ENCODE results near the gene CFAP46. TPM values are rescaled to one million over a fixed set of nuclear protein-coding genes. Genes with fewer than 3 reads are reported as not detected.

The CFAP46 gene
- total RNA-seq, 1 donor from 2014 or later, result 1.6 TPM

DNA sequence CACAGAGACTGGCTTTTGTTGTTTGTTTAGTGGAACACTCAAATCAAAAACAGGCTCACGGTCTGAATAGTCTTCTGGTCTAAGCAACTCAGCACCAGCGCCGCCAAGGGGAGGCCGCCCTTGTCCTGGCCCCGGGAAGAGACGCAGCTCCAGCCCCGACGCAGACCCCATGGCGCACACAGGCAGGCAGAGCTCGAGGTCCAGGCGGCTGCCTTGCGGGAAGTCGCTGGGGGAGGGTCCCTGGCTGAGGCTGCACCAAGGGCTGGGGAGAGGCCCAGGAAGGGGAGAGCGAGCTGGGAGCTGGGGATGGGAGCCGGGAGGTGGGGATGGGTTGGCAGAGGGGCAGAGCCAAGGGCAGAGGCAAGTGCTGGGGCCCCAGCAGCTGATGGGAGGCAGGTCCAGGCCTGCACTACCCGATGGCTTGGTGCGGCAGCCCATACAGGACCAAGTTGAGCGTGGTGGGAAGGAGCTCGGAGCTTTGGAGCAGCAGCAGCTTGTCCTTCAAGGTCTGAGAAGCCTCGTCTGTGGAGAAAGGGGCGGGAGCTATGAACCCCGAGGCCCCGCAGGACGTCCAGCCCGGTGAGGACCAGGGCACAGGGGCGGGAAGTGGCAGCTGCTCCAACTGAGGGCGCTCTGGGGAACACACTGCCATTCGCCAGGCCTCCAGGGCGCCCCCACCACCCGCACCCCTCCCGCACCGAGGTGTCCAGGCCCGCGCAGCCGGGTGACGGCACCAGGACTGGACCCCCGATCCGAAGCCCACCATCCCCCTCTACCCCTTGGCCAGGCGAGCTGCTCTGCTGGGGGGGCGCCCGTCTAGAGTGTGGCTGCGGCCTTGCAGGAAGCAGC is 133.8 kb downstream of the CFAP46 start:
- no peaks in the 10 kb centered on the region for H4K20me1 ChIP-seq (ENCODE audit: low read depth)
- H3K9me3 ChIP-seq (ENCODE audit: low read depth), result no peaks in the 10 kb centered on the region

DNA sequence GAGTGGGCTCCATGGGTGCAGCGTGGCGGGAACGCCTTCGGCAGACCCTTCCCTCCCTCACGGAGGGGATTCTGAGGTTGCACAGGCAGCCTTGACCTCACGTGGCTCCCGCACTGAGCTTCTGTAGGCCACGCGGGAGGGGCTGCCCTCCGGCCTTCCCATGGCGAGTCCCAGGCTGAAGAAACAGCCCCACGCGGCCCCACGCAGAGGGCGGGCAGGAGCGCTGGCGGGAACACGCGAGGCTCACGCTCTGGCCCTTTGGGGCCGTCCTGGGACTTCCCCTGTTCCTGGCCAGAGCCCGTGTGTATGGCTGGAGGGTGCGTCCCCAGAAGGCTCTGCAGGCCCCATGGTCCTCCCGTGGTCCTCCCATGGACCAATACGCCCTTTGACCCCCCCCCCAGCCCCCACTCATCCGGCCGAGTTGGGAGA is 134.7 kb downstream of the CFAP46 start:
- H3K36me3 ChIP-seq, result no peaks in the 10 kb centered on the region
- no peaks in the 10 kb centered on the region for H3K79me2 ChIP-seq (ENCODE audit: low read depth)
- H4K20me1 ChIP-seq (ENCODE audit: low read depth), result no peaks in the 10 kb centered on the region
- no peak overlapping the region for H3K4me2 ChIP-seq
- peaks cover 5% of the 10 kb centered on the region for H3K27me3 Mint-ChIP-seq (ENCODE audit: insufficient read depth, low read depth)
- H3K9me3 ChIP-seq (ENCODE audit: low read depth), result no peaks in the 10 kb centered on the region
- H3K9ac ChIP-seq, result no peak overlapping the region
- no peak overlapping the region for H3K4me3 ChIP-seq
- no peak overlapping the region for H3K4me3 Mint-ChIP-seq
- H3K9me3 Mint-ChIP-seq, result no peaks in the 10 kb centered on the region
- H2AFZ ChIP-seq (replicated peaks), result no peak overlapping the region
- no peaks in the 10 kb centered on the region for H3K4me1 ChIP-seq
- no peak overlapping the region for H3K27ac ChIP-seq
- DNase-seq (ENCODE audit: low spot score), result no peak
- no peaks in the 10 kb centered on the region for H3K36me3 Mint-ChIP-seq
- TF ChIP-seq EZH2 (IDR thresholded peaks at IDR 0.05), result no peak
- TF ChIP-seq, protein P1, sequence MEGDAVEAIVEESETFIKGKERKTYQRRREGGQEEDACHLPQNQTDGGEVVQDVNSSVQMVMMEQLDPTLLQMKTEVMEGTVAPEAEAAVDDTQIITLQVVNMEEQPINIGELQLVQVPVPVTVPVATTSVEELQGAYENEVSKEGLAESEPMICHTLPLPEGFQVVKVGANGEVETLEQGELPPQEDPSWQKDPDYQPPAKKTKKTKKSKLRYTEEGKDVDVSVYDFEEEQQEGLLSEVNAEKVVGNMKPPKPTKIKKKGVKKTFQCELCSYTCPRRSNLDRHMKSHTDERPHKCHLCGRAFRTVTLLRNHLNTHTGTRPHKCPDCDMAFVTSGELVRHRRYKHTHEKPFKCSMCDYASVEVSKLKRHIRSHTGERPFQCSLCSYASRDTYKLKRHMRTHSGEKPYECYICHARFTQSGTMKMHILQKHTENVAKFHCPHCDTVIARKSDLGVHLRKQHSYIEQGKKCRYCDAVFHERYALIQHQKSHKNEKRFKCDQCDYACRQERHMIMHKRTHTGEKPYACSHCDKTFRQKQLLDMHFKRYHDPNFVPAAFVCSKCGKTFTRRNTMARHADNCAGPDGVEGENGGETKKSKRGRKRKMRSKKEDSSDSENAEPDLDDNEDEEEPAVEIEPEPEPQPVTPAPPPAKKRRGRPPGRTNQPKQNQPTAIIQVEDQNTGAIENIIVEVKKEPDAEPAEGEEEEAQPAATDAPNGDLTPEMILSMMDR (IDR thresholded peaks at IDR 0.05), result no peak
- TF ChIP-seq EZH2phosphoT487 (IDR thresholded peaks at IDR 0.05), result no peak
- no peaks in the 10 kb centered on the region for H3K27me3 ChIP-seq
- H3K27ac Mint-ChIP-seq, result no peak overlapping the region
- peaks cover 9% of the 10 kb centered on the region for H3K4me1 Mint-ChIP-seq
- no peaks in the 10 kb centered on the region for H3F3A ChIP-seq (ENCODE audit: low read depth)

More for the DNA sequence above, 133.8 kb downstream of the CFAP46 start:
- Histone ChIP-seq H3K4me2 (no peak overlapping the region), H3K27me3 (no peaks in the 10 kb centered on the region), H3K79me2 (ENCODE audit: low read depth) (no peaks in the 10 kb centered on the region), H3K9ac (no peak overlapping the region), H3K27ac (no peak overlapping the region), H2AFZ (replicated peaks) (no peak overlapping the region), H3F3A (ENCODE audit: low read depth) (no peaks in the 10 kb centered on the region), H3K4me3 (no peak overlapping the region), H3K36me3 (no peaks in the 10 kb centered on the region), H3K4me1 (no peaks in the 10 kb centered on the region)
- Mint-ChIP-seq H3K9me3 (no peaks in the 10 kb centered on the region), H3K27ac (no peak overlapping the region), H3K4me3 (no peak overlapping the region), H3K27me3 (ENCODE audit: insufficient read depth, low read depth) (peaks cover 5% of the 10 kb centered on the region), H3K36me3 (no peaks in the 10 kb centered on the region), H3K4me1 (peaks cover 6% of the 10 kb centered on the region)
- TF ChIP-seq EZH2phosphoT487 (IDR thresholded peaks at IDR 0.05), result no peak
- TF ChIP-seq, protein P1 (IDR thresholded peaks at IDR 0.05), result no peak
- TF ChIP-seq EZH2 (IDR thresholded peaks at IDR 0.05), result no peak
- no peak for DNase-seq (ENCODE audit: low spot score)

DNA sequence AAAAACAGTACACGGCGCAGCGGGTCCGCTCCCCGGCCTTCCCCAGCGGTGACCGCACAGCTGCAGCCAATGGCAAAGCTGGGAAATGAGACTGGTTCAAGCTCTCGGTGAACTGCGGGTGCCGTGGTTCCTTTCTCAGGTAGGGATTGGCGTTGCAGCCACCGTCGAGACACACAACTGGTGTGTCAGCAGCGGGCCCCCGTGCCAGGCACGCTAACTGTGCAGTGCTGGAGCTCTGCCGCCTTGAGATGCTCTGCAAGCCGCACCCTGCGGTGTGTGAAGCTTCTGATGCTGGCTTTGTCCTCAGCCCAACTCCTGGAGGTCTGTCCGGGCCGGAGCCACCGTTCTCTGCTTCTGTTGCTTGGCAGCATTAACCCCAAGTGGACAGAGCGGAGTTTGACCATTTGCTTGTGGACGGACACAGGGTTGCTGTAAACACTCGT is 135.8 kb downstream of the CFAP46 start:
- no peaks in the 10 kb centered on the region for H3K79me2 ChIP-seq (ENCODE audit: low read depth)
- H3K9me3 ChIP-seq (ENCODE audit: low read depth), result no peaks in the 10 kb centered on the region
- TF ChIP-seq, protein P1 (IDR thresholded peaks at IDR 0.05), result no peak
- TF ChIP-seq EZH2 (IDR thresholded peaks at IDR 0.05), result no peak
- no peak for TF ChIP-seq EZH2phosphoT487 (IDR thresholded peaks at IDR 0.05)
- no peak overlapping the region for H3K4me2 ChIP-seq
- no peak overlapping the region for H3K9ac ChIP-seq
- H3K27me3 Mint-ChIP-seq (ENCODE audit: insufficient read depth, low read depth), result peaks cover 8% of the 10 kb centered on the region
- H3K4me1 Mint-ChIP-seq, result peaks cover 9% of the 10 kb centered on the region
- H3K4me3 ChIP-seq, result no peak overlapping the region
- H4K20me1 ChIP-seq (ENCODE audit: low read depth), result no peaks in the 10 kb centered on the region
- H3K36me3 ChIP-seq, result no peaks in the 10 kb centered on the region
- H3K4me1 ChIP-seq, result no peaks in the 10 kb centered on the region
- H3K4me3 Mint-ChIP-seq, result no peak overlapping the region
- DNase-seq (ENCODE audit: low spot score), result no peak
- H3K27me3 ChIP-seq, result no peaks in the 10 kb centered on the region
- H3K27ac ChIP-seq, result no peak overlapping the region
- no peak overlapping the region for H3K27ac Mint-ChIP-seq
- no peaks in the 10 kb centered on the region for H3F3A ChIP-seq (ENCODE audit: low read depth)
- H2AFZ ChIP-seq (replicated peaks), result no peak overlapping the region
- H3K36me3 Mint-ChIP-seq, result no peaks in the 10 kb centered on the region
- H3K9me3 Mint-ChIP-seq, result no peaks in the 10 kb centered on the region
